GM15510 (cell line): ENCODE results near the gene NTHL1.

ENCODE experiments used
- POLR2A ChIP-seq: IDR thresholded peaks from 3 replicates; pipeline ENCODE4 v1.6.1; 2011; ENCODE audit warnings: borderline replicate concordance; ENCODE audit not compliant: insufficient read length; ENCODE audit errors: extremely low read depth

NTHL1 gene

DNA sequence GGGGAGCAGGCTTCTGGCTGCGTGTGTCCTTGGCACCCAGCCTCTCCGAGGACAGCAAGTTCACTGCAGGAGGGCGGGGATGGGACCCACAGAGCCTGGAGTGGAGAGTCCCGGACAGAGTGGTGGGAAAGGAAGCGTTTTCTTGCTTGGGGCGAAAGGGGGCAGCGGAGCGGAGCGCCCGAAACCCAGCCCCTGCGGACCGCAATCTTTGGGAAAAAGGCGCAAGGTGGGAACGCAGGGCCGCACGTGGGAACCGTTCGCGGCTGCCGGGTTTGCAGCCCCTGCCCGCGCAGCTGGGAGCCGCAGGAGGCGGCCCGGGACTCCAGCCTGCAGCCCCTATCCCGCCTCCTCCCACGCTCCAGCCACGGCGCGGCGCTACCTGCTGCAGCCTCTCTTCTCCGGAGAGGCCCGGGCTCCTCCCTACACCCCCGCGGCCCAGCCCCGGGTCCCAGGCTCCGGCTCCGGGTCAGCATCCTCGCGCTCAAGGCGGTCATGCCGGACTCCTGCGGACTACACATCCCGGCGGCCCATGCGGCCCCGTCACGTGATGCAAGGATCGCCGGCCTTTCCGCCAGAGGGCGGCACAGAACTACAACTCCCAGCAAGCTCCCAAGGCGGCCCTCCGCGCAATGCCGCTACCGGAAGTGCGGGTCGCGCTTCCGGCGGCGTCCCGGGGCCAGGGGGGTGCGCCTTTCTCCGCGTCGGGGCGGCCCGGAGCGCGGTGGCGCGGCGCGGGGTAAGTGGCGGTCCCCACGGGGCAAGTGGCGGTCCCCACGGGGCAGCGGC, at the start of gene NTHL1, which contains the start of gene TSC2:
NTHL1 (minus strand) TSS at position 505 of the 786 bp plus-strand sequence; CDS start at position 494, 11 bp downstream.
TSC2 (plus strand) TSS at position 656 of the 786 bp plus-strand sequence. CDS start 631 bp downstream, outside the sequence.
- peak; percentile 80 for TF ChIP-seq POLR2A

DNA sequence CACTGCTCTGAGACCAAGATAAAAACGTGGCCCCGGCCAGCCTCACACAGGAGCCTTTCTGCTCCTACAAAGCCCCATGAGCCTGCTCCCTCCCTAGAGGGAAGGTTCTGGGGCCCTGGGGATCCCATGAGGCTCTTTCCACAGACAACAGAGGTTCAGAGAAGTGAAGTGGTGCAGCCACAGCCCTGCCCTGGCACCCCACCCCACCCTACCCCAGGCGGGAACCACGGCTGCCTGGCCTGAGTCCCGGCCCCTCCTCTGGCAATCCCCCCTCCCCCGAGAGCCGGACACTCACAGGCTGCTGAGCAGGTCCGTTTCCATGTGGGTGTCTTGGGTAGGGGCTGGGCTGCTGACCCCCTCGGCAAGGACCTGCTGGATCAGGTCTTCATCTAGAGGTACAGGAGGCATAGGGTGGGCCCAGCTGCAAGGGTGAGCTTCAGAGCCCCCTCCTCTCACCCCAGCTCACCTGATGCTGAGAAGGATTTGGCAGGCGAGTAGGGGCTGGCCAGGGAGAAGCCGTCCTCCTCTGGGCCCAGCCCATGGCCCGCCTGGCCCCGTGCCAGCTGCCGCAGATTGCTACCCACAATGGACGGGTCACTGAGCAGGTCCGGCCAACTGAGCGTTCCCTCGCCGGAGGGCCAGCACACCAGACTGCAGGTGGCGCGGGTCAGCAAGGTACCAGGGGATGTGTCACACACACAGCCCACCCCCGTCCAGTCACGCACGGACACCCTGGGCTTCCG, 49.4 kb upstream of the NTHL1 start:
- no peak for TF ChIP-seq POLR2A

DNA sequence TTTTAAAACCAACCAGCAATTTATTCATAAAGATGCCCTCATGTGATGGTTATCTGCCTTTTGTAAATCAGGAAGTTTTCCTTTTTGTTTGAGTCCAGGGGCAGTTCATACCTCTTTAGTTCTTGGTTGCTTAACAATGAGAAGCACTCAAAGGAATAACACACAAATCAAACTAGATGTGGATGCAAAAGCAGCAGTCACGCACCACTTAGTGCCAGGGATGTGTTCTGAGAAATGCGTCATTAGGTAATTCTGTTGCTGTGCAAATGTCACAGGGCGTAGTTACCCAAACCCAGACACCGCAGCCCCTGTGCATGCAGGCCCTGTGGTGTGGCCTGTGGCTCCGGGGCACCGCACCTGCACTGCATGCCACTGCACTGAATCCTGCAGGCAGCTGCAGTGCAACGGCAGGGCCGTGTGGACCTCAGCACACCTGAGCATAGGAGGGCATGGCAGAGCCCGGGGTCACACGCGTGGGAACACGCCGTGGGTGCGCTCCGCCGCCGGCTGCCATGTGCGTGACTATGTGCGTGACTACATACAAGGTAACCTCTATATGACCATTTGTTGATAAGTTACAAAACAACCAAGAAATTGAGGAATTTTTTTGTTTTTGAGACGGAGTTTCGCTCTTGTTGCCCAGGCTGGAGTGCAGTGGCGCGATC, 48.4 kb upstream of the NTHL1 start:
- no peak for TF ChIP-seq POLR2A

DNA sequence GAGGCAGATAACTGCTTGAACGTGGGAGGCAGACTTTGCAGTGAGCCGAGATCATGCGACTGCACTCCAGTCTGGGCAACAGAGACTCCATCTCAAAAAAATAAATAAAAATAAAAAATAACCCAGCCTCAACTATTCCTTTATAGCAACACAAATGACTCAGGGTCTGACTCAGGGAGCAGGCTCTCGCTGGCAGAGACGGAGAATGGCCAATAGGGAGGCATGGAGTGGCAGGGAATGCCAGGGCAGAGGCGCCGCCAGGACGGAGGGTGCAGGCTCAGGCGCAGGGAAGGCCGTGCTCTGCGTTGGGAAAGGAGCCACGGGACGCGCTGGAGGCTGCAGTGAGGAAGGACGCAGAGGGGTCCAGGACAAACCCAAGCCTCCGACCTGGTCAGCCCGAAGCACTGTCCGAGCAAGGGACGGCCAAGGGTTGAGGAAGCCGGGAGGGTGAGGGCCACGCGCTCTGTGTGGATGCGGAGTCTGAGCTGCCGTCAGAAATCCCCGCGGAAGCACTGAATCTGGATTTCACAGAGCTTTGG, 47.8 kb upstream of the NTHL1 start:
- no peak for TF ChIP-seq POLR2A

DNA sequence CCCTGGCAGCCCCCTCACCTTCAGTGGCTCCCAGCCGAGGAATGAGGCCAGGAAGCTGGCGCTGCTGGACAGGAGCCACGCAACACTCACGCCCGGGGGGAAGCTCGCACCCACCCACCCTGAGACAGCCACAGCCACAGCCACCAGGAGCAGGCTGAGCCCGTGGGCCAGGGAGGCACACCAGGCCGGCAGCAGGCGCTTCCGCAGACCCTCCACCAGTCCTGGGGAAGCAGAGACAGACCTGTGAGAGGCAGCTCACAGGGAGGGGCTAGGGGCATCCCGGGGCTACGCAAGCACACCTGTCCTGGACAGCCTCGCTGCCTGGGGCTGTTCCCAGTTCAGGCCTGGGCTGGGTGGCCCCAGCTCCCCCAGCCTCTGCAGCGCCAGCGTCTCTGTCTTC, 46.2 kb upstream of the NTHL1 start:
- no peak for TF ChIP-seq POLR2A

DNA sequence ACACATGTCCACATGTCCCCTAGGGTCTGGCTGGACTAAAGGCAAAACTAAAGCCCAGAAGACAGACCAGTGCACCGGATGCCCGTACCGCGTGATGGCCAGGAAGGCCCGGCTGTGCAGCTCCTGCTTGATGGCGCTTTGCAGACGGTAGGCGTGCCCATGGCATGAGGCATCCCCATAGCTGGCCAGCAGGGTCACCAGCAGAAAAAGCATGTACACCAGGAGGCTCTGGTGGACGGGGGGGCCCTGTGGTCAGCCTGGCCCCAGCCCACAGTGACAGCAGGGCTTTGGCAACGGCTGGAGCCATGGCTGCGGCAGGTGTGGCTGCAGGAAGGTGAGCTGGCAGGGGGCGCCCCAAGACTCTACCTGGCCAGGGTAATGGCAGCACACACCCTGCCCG, 45.2 kb upstream of the NTHL1 start:
- no peak for TF ChIP-seq POLR2A

DNA sequence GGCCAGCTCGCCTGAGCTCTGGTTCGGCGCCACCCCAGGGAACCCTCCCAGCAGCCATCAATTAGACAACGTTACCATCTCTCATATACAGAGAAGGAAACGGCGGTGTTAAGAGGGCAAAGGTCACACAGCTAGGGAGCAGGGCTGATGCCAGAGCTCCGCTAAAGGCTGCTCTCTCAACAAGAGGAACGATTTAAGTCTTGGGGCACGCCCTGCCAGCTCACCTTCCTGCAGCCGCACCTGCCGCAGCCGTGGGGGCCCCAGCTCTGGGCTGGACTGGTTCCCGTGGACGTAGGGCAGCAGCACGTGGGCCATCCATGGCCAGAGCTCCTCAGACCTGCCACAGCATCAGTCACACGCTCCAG, 44.6 kb upstream of the NTHL1 start:
- no peak for TF ChIP-seq POLR2A

DNA sequence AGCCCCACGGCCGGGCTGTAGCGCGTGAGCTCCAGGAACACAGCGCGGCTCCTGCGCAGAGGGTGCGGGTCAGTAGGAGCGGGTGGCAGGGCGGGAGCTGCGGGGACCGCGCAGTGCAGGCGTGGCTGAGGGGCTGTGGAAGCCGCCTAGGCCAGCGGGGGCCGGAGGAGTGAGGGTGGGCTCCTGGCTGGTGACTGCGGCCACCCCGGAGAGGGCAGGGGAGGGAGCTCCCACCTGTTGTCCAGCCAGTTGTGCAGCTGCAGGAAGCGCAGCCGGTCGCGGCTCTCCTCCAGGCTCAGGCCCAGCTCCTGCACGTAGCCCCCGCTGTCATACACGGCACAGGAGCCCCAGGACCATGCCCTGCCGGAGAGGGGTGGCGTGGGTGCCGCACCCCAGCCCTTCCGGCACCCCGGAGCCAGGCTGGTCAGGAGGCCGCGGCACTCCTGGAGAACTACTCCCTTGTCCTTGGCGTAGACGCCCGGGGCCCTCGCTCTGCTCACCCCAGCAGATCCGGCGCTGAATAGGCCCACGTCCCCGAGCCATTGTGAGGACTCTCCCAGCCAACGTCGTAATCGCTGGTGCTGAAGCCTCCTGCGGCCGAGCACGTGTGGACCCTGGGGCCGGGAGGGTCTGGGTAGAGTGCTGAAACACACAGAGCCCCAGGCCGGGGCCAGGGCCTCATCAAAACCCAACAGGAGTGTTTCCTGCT, 44.1 kb upstream of the NTHL1 start:
- TF ChIP-seq POLR2A, result no peak

DNA sequence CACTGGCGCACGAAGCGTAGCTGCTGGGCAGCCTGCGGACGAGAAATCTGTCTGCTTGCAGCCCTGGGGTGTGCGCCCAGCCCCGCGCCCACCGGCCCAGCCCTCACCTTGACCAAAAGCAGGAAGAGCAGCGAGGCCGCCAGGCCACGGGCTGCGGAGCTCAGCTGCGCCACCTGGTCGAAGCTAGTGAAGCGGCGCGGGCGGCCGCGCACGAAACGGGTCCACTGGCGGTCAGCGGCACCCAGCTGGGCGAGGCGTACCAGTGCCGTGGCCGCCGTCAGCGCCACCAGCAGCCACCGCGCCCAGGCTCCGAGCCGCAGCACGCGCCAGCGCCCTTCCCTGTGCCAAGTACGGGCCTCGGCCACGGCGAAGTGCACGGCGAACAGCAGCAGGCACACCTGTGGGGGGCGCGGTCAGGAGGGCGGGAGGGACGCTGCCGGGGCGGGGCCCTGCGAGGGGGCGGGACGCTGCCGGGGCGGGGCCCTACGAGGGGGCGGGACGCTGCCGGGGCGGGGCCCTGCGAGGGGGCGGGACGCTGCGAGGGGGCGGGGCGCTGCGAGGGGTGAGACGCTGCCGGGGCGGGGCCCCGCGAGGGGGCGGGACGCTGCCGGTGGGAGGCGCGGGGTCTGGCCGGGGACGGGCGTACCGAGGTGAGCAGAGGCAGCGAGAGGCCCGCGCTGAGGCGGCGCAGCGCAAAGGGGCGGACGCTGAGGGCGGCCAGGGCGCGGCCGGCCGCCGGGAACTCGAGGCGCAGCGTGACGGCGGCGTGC, 43.3 kb upstream of the NTHL1 start:
- no peak for TF ChIP-seq POLR2A

DNA sequence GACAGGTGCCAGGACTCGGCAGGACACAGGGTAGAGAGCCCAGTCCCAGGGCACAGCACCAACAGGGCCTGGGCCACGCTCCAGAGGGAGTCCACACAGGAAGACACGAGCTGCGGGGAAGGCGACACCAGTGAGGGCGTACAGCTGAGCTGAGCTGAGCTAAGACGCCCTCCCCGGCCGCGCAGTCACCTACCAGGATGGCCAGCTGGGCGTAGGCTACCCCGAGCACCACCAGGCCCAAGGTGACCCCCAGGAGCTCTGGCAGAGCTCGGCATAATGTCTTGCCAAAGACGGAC, 42.8 kb upstream of the NTHL1 start:
- TF ChIP-seq POLR2A, result no peak

DNA sequence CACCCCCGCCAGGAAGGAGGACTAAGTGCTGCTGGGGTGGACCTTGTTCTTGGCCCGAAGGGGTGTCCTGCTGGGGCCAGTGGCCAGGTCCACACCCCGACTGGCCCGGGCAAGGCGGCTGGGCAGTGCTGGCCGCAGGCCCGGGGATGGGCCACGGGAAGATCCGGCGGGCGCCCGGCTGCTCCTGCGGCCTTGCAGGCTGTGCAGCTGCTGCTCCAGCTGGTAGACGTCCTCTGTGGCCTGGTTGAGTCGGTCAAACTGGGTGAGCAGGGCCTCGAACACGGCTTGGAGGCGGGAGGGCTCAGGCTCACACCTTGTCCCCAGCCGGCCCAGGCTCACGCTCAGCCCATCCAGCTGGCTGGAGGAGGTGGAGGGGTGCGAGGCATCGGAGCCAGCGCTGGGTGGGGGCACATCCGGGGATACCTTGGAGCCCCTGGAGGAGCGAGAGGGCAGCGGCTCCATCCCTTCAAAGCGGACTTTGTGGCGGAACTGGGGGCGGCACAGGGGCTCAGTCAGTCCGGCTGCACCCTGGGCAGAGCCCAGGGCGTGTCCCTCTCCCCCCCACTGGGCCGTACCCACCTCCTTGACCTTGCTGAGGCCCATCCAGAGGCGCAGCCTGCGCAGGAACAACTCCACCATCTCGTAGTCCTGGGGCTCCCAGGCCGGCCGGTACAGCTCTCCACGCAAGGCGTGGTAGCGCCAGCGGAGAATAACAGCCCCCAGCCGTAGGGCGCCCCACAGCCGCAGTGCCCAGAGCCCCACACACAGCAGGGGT, 42.3 kb upstream of the NTHL1 start:
- TF ChIP-seq POLR2A, result no peak

DNA sequence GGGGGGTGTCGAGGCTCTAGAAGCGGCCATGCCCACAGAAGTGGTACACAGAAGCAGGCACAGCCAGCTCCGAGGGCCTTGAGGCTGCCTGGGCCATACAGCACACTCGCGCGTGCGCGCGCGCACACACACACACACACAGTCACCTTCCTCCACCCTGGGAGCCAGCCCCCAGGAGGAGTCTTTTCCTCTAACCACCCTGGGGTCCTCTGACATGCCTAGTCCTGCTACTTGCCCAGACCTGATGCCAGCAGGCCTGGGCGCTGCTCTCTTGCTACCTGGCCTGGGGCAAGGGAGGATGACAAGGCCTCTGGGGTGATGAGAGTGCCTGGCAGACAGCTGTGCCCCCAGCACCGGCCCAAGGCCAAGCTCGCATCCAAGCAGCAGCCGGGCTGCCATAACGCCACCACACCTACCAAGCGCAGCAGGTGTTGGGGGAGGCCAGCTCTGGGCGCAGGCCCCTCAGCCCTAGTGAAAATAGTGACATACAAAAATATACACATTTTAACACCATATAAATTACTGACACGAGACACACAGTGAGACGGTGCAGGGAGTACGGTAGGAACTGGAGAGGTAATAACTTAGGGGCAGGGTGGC, 41.2 kb upstream of the NTHL1 start:
- no peak for TF ChIP-seq POLR2A
